Raji (cell line): Measurements from ENCODE around the gene LUC7L2.
A peak's percentile ranks its signal among the peaks of the same experiment; 100 is the strongest.

Source experiments
- POLR2A ChIP-seq: IDR thresholded peaks from 2 replicates; pipeline ENCODE4 v1.6.1; 2011; ENCODE audit warnings: low read depth, low read length, control low read depth; ENCODE audit not compliant: insufficient read depth

LUC7L2 gene

DNA sequence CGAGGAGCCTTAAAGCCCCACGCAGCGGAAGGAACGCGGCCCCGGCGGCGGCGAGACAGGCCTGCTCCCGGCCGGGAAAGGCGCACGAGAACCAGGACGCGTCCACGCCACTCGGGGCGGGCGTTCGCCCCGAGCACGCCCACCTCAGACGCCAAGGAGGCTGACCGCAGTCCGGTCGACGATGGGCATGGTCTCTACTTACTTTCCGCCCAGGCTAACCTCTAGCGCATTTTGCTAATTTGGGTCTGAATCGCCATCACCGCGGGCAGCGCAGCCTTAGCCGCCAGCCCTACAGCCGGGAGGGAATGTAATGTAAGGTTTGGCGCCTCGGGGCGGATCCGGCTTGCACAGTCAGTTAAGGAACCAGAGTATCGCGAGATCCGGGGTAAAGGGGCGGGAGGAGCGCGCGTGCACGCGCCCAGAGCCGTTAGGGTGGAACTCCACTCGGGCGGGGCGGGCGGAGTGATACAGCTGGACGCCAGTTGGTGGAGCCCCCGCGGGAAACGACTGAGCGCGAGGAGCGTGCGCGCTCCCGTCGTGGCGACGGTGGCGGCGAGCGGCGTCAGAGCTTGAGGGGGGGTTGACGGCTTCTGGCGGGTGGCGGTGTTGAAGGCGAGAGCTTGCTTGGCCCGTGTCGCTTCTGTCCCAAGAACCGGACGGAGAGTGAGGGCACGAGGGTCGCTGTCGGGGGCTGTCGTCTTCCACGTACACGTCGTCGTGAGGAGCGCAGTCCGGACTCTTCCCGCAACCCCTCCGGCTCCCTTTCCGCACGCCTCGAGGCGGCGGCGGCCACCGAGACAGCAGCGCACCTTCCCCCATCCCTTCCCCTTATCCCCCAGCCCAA is at the start of gene LUC7L2:
TSS of gene LUC7L2 (plus strand) at position 529 of the 844 bp plus-strand sequence. CDS start 368 bp downstream, outside the sequence.
- TF ChIP-seq POLR2A, result peak; percentile 99

GRCh38 chr7:139317939-139318505 is 41.7 kb upstream of the LUC7L2 start:
- TF ChIP-seq POLR2A, result no peak

DNA sequence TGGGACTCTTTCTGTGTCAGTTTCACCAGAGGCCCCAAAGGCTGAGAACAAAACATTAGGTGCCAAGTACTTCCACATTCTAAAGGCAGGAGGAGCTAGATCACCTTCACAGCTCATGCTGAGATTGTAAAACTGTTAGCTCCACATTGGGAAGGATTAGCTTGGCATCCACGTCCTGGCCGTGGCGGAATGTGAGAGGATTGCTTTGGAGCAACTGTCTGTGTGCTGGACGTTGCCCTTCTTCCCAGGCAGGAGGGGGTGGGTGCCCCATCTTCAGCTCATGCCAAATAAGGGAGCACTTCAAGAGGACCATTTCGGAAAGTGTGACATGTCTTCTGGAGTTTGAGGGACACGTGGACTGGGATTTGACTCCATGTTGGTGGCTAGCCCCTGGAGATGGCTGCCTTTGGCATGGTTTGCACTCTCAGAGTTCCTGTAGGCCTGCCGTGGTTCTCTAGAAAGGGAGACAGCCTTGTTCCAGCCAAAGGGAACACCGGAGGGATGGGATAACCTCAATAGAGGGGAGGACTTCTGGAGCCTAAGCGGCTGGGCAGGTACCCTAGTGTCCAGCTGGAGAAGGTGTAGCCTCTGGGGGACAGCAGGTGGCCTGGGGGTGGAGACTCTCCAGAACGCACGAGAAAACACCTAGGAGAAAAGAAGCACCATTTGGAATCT is 38.5 kb upstream of the LUC7L2 start:
- no peak for TF ChIP-seq POLR2A

- TF ChIP-seq POLR2A, result no peak
Observed at GRCh38 chr7:139328375-139328774, 31.3 kb upstream of the LUC7L2 start.

- no peak for TF ChIP-seq POLR2A
Observed at GRCh38 chr7:139329119-139329518, 30.6 kb upstream of the LUC7L2 start.

DNA sequence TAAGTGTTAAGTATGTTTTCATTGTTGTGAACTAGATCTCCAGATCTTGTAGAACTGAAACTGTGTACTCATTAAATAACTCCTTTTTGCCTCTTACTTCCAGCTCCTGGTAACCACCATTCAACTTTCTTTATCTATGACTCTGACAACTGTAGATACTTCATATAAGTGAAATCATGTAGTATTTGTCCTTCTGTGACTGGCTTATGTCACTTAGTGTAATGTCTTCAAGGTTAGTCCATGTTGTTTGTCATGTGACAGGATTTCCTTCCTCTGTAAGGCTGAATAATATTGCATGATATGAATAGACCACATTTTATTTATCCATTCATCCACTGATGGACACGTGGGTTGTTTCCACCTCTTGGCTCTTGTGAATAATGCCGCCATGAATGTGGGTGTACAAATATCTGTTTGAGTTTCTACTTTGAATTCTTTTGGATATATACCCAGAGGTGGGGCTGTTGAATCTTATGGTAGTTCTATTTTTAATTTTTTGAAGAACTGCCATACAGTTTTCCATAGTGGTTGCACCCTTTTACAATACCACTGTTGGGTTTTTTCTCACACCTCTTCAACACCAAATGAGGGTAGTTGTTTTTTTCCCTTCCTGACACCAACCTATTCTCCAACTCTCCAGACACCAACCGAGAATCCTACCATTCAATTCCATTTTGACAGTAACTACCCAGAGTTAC is 29.2 kb upstream of the LUC7L2 start:
- no peak for TF ChIP-seq POLR2A

- no peak for TF ChIP-seq POLR2A
Observed at GRCh38 chr7:139332697-139333359, 26.9 kb upstream of the LUC7L2 start.

GRCh38 chr7:139334399-139335150 is 25.1 kb upstream of the LUC7L2 start:
- TF ChIP-seq POLR2A, result no peak

DNA sequence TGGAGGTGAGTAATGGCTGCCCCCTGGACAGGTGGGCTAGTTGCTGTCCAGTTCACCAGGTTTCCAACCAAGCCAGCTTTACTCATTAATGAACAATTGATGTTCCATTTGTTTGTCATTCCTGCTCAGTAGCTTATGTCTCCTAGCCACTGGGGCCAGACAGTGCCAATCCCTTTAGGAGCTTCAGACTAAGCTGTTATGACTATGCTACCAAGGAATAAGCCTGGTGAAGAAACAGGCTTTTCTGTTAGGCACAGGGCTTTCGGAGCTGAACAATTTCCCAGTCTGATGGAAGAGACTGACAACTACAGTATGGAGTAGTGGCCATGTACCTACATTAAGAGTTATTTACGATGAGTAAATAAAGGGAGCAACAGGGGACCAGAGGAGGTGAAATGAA is 20.7 kb upstream of the LUC7L2 start:
- 0 out of 2 replicates have a peak, but pooled peaks have one; percentile 8 for TF ChIP-seq POLR2A

DNA sequence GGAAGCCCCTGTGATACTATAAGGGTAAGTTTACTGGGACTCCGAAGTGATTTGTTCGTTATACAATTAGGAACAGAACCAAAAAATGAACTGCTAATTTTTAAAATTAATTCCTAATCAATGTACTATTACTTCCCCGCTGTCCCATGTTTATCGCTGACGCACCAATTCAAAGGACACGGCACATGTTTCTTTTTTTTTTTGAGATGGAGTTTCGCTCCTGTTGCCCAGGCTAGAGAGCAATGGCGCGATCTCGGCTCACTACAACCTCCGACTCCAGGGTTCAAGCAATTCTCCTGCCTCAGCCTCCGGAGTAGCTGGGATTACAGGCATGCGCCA is 20.0 kb upstream of the LUC7L2 start:
- no peak for TF ChIP-seq POLR2A

GRCh38 chr7:139340037-139340807 is 19.5 kb upstream of the LUC7L2 start:
- TF ChIP-seq POLR2A, result peak; percentile 60

GRCh38 chr7:139340808-139341057 is 19.0 kb upstream of the LUC7L2 start:
- no peak for TF ChIP-seq POLR2A

- TF ChIP-seq POLR2A, result peak; percentile 78
Observed at GRCh38 chr7:139341058-139341775, 18.5 kb upstream of the LUC7L2 start, which contains the start of gene FMC1. FMC1 (plus strand) TSS chr7:139341337; CDS start chr7:139341385, 48 bp downstream.
